ENCODE measurements around the gene MAP7D2.

The MAP7D2 gene

DNA sequence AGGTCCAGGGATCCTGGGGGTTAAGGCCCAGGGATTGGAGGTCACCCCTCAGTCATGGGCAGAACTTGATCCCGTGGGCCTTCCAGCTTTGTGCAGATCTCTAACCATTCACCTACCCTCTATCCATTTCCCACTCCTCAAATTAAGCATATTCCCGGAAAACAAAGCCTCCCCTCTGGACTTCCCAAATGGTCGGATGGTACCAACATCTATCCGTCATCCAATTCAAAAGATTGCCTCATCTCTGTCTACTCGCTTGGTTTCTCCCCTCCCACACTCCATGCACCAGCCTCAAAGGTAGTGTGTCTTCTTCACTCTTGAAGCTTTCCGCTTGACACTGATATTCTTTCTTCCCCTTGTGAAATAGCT lies 125.4 kb downstream of the MAP7D2 start:
- TF ChIP-seq L3MBTL2 (conservative IDR thresholded peaks at IDR 0.05) = 0 out of 2 replicates have a peak, but pooled peaks have one; percentile 30
- no peak for TF ChIP-seq BHLHE40 (IDR thresholded peaks at IDR 0.05; ENCODE audit: borderline replicate concordance)
- no peak for TF ChIP-seq ZNF384 (IDR thresholded peaks at IDR 0.05)
- TF ChIP-seq TARDBP (IDR thresholded peaks at IDR 0.05) = no peak
- DNase-seq (ENCODE audit: extremely low spot score) = no peak
- POLR2A ChIA-PET = no interaction called here
- CTCF ChIA-PET = interaction anchor here (0.5 kb wide), 1 partner anchor 85 kb away, joined by 3 read pairs; no protein-coding TSS in a partner anchor

DNA sequence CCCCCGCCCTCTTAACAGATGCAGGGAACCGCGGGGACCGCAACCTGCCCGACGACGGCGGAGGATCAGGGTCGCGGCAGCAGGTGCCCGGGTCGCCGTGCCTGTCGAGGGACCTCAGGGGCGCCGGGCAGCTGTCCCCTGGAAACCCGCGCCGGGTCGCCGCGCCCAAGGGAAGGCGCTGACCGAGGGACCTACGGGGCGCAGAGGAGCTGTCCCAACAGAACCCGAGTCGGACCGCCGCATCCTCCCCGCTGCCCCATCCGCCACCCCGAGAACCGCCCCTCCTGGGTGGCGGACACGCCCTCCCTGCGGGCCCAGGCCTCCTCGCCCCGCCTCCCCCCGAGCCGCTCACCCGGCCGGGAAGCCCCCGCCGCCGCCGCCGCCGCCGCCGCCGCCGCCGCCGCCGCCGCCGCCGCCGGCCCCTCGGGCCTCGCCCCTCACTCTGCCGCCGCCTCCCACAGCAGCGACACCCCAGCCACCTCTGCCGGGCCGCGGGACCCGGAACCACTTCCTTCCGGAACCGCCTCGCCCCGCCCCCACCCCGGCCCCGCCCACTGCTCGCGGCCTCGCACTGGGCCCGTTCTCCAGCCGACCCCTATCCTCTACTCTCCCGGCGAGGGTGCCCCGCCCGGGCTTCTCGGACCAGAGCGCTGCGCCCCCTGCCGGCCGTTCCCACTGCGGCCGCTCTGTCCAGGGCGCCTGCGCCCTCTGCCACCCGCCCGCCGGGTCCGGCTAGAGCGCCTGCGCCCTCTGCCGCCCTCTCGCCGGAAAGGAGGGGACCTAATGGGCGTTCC lies 126.0 kb downstream of the MAP7D2 start, which contains the start of gene BCLAF3:
Gene BCLAF3 (minus strand): TSS at position 506 of the 794 bp plus-strand sequence. CDS start 20,797 bp downstream, outside the sequence.
- TF ChIP-seq FOXM1 (IDR thresholded peaks at IDR 0.05; ENCODE audit: borderline replicate concordance) = no peak
- no peak for TF ChIP-seq HDGF (IDR thresholded peaks at IDR 0.05; ENCODE audit: borderline replicate concordance)
- no peak for TF ChIP-seq SP1 (IDR thresholded peaks at IDR 0.05)
- TF ChIP-seq SUZ12 (IDR thresholded peaks at IDR 0.05) = no peak
- no peak for TF ChIP-seq CTBP1 (IDR thresholded peaks at IDR 0.05; ENCODE audit: borderline replicate concordance)
- TF ChIP-seq NFRKB (IDR thresholded peaks at IDR 0.05) = no peak
- no peak for TF ChIP-seq ARNT (IDR thresholded peaks at IDR 0.05)
- no peak for TF ChIP-seq BHLHE40 (IDR thresholded peaks at IDR 0.05; ENCODE audit: borderline replicate concordance)
- TF ChIP-seq, protein P1, sequence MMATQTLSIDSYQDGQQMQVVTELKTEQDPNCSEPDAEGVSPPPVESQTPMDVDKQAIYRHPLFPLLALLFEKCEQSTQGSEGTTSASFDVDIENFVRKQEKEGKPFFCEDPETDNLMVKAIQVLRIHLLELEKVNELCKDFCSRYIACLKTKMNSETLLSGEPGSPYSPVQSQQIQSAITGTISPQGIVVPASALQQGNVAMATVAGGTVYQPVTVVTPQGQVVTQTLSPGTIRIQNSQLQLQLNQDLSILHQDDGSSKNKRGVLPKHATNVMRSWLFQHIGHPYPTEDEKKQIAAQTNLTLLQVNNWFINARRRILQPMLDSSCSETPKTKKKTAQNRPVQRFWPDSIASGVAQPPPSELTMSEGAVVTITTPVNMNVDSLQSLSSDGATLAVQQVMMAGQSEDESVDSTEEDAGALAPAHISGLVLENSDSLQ (IDR thresholded peaks at IDR 0.05) = no peak
- no peak for TF ChIP-seq TARDBP (IDR thresholded peaks at IDR 0.05)
- no peak for TF ChIP-seq ELF4 (IDR thresholded peaks at IDR 0.05)
- TF ChIP-seq LEF1 (IDR thresholded peaks at IDR 0.05; ENCODE audit: borderline replicate concordance) = no peak
- TF ChIP-seq L3MBTL2 (conservative IDR thresholded peaks at IDR 0.05) = no peak
- TF ChIP-seq ZNF384 (IDR thresholded peaks at IDR 0.05) = no peak
- DNase-seq (ENCODE audit: extremely low spot score) = peak; percentile 93
- CTCF ChIA-PET = no interaction called here
- POLR2A ChIA-PET = no interaction called here

DNA sequence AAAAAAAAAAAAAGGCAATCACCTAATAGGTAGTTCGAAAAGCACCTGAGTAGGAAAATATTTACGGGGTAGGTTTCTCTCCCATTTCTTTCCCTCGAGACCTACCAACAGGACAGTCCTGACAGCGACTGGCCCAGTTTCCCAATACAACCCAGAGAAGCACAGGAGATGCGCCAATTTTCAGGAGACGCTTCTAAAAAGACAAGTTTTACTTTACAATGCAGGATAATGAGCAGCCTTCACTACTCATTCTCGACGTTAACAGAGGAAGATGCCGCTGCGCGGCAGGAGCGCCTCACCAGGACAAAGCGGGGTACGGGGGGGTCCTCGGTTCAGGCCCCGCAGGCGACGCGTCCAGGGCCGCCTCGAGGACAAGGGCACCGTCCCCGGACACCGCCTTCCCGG lies 126.6 kb downstream of the MAP7D2 start:
- ChIA-PET POLR2A (no interaction called here), CTCF (no interaction called here)
- no peak for TF ChIP-seq L3MBTL2 (conservative IDR thresholded peaks at IDR 0.05)
- no peak for TF ChIP-seq SP1 (IDR thresholded peaks at IDR 0.05)
- no peak for TF ChIP-seq BHLHE40 (IDR thresholded peaks at IDR 0.05; ENCODE audit: borderline replicate concordance)
- TF ChIP-seq NFRKB (IDR thresholded peaks at IDR 0.05) = no peak
- no peak for TF ChIP-seq ZNF384 (IDR thresholded peaks at IDR 0.05)
- no peak for TF ChIP-seq ARNT (IDR thresholded peaks at IDR 0.05)
- TF ChIP-seq LEF1 (IDR thresholded peaks at IDR 0.05; ENCODE audit: borderline replicate concordance) = no peak
- no peak for TF ChIP-seq FOXA1 (IDR thresholded peaks at IDR 0.05)
- TF ChIP-seq, protein P1 (IDR thresholded peaks at IDR 0.05) = no peak
- TF ChIP-seq FOXM1 (IDR thresholded peaks at IDR 0.05; ENCODE audit: borderline replicate concordance) = no peak
- no peak for TF ChIP-seq TARDBP (IDR thresholded peaks at IDR 0.05)
- TF ChIP-seq SUZ12 (IDR thresholded peaks at IDR 0.05) = no peak
- TF ChIP-seq FOXK2 (IDR thresholded peaks at IDR 0.05) = no peak
- no peak for TF ChIP-seq CTBP1 (IDR thresholded peaks at IDR 0.05; ENCODE audit: borderline replicate concordance)
- DNase-seq (ENCODE audit: extremely low spot score) = no peak

DNA sequence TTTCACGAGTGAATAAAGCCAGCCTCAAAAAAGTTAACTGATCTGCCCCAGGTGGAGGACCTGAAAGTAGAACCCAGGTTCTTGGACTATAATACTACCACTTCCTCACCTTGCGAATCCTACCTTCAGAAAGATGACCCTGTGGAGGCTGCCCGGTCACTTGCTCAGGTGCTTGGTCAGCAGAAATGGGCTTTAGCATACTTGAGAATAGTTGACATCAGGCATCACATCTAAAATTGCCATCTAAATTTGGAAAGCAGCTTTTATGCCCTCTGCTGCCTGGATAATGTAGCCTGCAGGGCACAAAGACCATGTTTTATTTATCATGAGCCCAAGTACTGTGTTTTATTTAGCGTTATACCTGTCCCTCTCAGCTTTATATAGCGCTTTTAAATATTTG lies 128.9 kb downstream of the MAP7D2 start:
- ChIA-PET POLR2A (no interaction called here), CTCF (no interaction called here)
- TF ChIP-seq LEF1 (IDR thresholded peaks at IDR 0.05; ENCODE audit: borderline replicate concordance) = no peak
- TF ChIP-seq L3MBTL2 (conservative IDR thresholded peaks at IDR 0.05) = no peak
- TF ChIP-seq BHLHE40 (IDR thresholded peaks at IDR 0.05; ENCODE audit: borderline replicate concordance) = no peak
- no peak for DNase-seq (ENCODE audit: extremely low spot score)

DNA sequence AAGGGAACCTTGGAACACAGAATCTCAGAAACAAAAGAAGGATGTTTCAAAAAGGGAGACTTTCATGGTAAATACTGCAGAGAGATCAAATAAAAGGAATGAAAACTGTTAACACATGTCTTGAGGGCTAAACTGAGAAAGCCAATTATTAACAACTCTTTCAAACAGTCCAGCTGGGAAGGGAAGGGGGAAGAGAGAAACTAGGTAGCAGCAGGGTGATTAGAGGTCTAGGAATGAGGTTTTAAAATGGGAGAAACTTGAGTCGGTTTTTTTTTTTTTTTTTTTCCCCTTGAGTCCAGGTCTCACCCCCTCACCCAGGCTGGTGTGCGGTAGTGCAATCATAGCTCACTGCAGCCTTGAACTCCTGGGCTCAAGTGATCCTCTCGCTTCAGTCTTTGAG lies 130.2 kb downstream of the MAP7D2 start:
- CTCF ChIA-PET = no interaction called here
- POLR2A ChIA-PET = no interaction called here
- DNase-seq (ENCODE audit: extremely low spot score) = no peak
- TF ChIP-seq LEF1 (IDR thresholded peaks at IDR 0.05; ENCODE audit: borderline replicate concordance) = no peak
- TF ChIP-seq, protein P1 (IDR thresholded peaks at IDR 0.05) = no peak
- TF ChIP-seq SP1 (IDR thresholded peaks at IDR 0.05) = no peak
- no peak for TF ChIP-seq FOXA1 (IDR thresholded peaks at IDR 0.05)
- TF ChIP-seq HDGF (IDR thresholded peaks at IDR 0.05; ENCODE audit: borderline replicate concordance) = no peak
- TF ChIP-seq L3MBTL2 (conservative IDR thresholded peaks at IDR 0.05) = no peak
- no peak for TF ChIP-seq SUZ12 (IDR thresholded peaks at IDR 0.05)
- TF ChIP-seq ARNT (IDR thresholded peaks at IDR 0.05) = no peak
- no peak for TF ChIP-seq FOXM1 (IDR thresholded peaks at IDR 0.05; ENCODE audit: borderline replicate concordance)

DNA sequence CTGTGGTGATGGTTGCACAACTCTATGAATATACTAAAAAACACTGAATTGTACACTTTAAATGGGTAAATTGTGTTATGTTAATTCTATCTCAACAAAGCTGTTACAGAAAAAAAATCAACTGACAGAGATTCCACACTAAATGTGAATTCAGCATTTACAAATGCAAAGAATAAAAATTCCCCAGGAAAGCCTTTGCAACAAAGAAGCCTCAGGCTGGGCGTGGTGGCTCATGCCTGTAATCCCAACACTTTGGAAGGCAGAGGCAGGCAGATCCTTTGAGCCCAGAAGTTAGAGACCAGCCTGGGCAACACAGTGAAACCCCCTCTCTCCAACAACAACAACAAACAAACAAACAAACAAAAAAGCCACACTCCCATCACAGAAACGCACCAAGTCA lies 134.8 kb downstream of the MAP7D2 start:
- no peak for DNase-seq (ENCODE audit: extremely low spot score)
- TF ChIP-seq ARNT (IDR thresholded peaks at IDR 0.05) (no peak), TARDBP (IDR thresholded peaks at IDR 0.05) (no peak), NFRKB (IDR thresholded peaks at IDR 0.05) (no peak), FOXM1 (IDR thresholded peaks at IDR 0.05; ENCODE audit: borderline replicate concordance) (no peak), L3MBTL2 (conservative IDR thresholded peaks at IDR 0.05) (no peak), SUZ12 (IDR thresholded peaks at IDR 0.05) (no peak), SP1 (IDR thresholded peaks at IDR 0.05) (no peak), CTBP1 (IDR thresholded peaks at IDR 0.05; ENCODE audit: borderline replicate concordance) (no peak), BHLHE40 (IDR thresholded peaks at IDR 0.05; ENCODE audit: borderline replicate concordance) (no peak), FOXK2 (IDR thresholded peaks at IDR 0.05) (no peak), HDGF (IDR thresholded peaks at IDR 0.05; ENCODE audit: borderline replicate concordance) (no peak), FOXA1 (IDR thresholded peaks at IDR 0.05) (no peak), ELF4 (IDR thresholded peaks at IDR 0.05) (no peak)
- TF ChIP-seq, protein P1 (IDR thresholded peaks at IDR 0.05) = no peak
- ChIA-PET CTCF (interaction anchor here (0.6 kb wide), 1 partner anchor 70 kb away, joined by 4 read pairs; no protein-coding TSS in a partner anchor), POLR2A (no interaction called here)

All from HEK293T (cell line).